DND-41 (cell line): ENCODE measurements around the gene VPS51.

ENCODE experiments used
- ATAC-seq: fragments of 200-7000 bp; cut with Tn5 transposase; 3 replicates; pipeline ENCODE4 v1.9.1; 2021; ENCODE audit warnings: low read depth; ENCODE audit not compliant: insufficient read depth
- DNase-seq: peaks from one replicate; pipeline ENCODE4 v3.0.0-alpha.2; 2020
- H2AFZ ChIP-seq: 2 replicates; pipeline ENCODE4 v1.6.0; 2012; ENCODE audit warnings: low read depth, low read length
- H3K27ac ChIP-seq: 2 replicates; pipeline ENCODE4 v1.5.1; 2012; ENCODE audit warnings: low read length, inconsistent platforms
- H3K27me3 ChIP-seq: fragments of 200-600 bp; sonication (generic); 2 replicates; pipeline ENCODE4 v1.6.0; 2012; ENCODE audit warnings: low read length, mild to moderate bottlenecking, inconsistent platforms; ENCODE audit not compliant: insufficient read depth, poor library complexity
- H3K36me3 ChIP-seq: 2 replicates; pipeline ENCODE4 v1.5.1; 2012; ENCODE audit warnings: low read length, inconsistent platforms; ENCODE audit not compliant: insufficient read depth
- H3K4me1 ChIP-seq: 2 replicates; pipeline ENCODE4 v1.5.1; 2012; ENCODE audit warnings: mild to moderate bottlenecking, low read length; ENCODE audit not compliant: insufficient read depth
- H3K4me2 ChIP-seq: 2 replicates; pipeline ENCODE4 v1.6.0; 2012; ENCODE audit warnings: mild to moderate bottlenecking, moderate library complexity, low read length, inconsistent platforms; ENCODE audit not compliant: insufficient read depth
- H3K4me3 ChIP-seq, 2 experiments: fragments of 200-600 bp in 1 of 2; shearing (Covaris generic) in 1 of 2; 2 replicates each; pipeline ENCODE4 v1.5.1; 2012 to 2016; ENCODE audit warnings: inconsistent platforms in 2 of 2, low read length in 2 of 2, mild to moderate bottlenecking in 2 of 2, low read depth in 1 of 2, moderate library complexity in 1 of 2
- H3K79me2 ChIP-seq: 2 replicates; pipeline ENCODE4 v1.6.0; 2012; ENCODE audit warnings: low read length, inconsistent platforms; ENCODE audit not compliant: insufficient read depth
- H3K9ac ChIP-seq: 2 replicates; pipeline ENCODE4 v1.6.0; 2012; ENCODE audit warnings: low read depth, mild to moderate bottlenecking, inconsistent platforms, low read length, moderate library complexity
- H3K9me3 ChIP-seq: 2 replicates; pipeline ENCODE4 v1.5.1; 2012; ENCODE audit warnings: low read length, moderate library complexity, mild to moderate bottlenecking, inconsistent platforms; ENCODE audit not compliant: insufficient read depth, severe bottlenecking
- H4K20me1 ChIP-seq: 2 replicates; pipeline ENCODE4 v1.6.0; 2012; ENCODE audit warnings: low read length; ENCODE audit not compliant: insufficient read depth
- CTCF ChIP-seq: IDR thresholded peaks from 2 replicates; pipeline ENCODE4 v1.5.1; 2012; ENCODE audit warnings: borderline replicate concordance, low read length, moderate library complexity, mild to moderate bottlenecking; ENCODE audit not compliant: poor library complexity, severe bottlenecking; ENCODE audit errors: extremely low read depth
- EZH2 ChIP-seq: IDR thresholded peaks from 3 replicates; pipeline ENCODE4 v1.6.1; 2012; ENCODE audit warnings: borderline replicate concordance, low read depth, mild to moderate bottlenecking, moderate library complexity, low read length, inconsistent platforms; ENCODE audit not compliant: severe bottlenecking

VPS51 gene

GRCh38 chr11:65090628-65091027, 5.4 kb upstream of the VPS51 start:
- Histone ChIP-seq H3K79me2 (peaks cover 4% of the 10 kb centered on the region), H3K4me1 (peaks cover 7% of the 10 kb centered on the region), H3K4me2 (no peak overlapping the region), H3K27me3 (no peaks in the 10 kb centered on the region), H3K9me3 (no peaks in the 10 kb centered on the region), H4K20me1 (peaks cover 2% of the 10 kb centered on the region; the same call in 1 of the 2 replicates), H3K36me3 (peaks cover 35% of the 10 kb centered on the region), H3K27ac (no peak overlapping the region), H2AFZ (no peak overlapping the region), H3K4me3 (no peak overlapping the region), H3K9ac (no peak overlapping the region)
- TF ChIP-seq EZH2: no peak
- TF ChIP-seq CTCF: no peak
- ATAC-seq: no peak
- DNase-seq: no peak

GRCh38 chr11:65095427-65095826, 587 bp upstream of the VPS51 start:
- Histone ChIP-seq H3K4me1 (peaks cover 29% of the 10 kb centered on the region), H3K27me3 (no peaks in the 10 kb centered on the region), H3K4me2 (peak overlapping the region; percentile 93), H3K9me3 (no peaks in the 10 kb centered on the region), H3K36me3 (peaks cover 11% of the 10 kb centered on the region), H3K4me3 (peak overlapping the region in 1 of 2 experiments; percentile 93; a peak in 2 of 4 replicates), H3K79me2 (peaks cover 36% of the 10 kb centered on the region), H3K9ac (peak overlapping the region; percentile 65), H3K27ac (peak overlapping the region; percentile 74), H2AFZ (peak overlapping the region; percentile 91), H4K20me1 (peaks cover 8% of the 10 kb centered on the region; the same call in 1 of the 2 replicates)
- TF ChIP-seq CTCF: no peak
- no peak for TF ChIP-seq EZH2
- DNase-seq (no peak), ATAC-seq (no peak)

- Histone ChIP-seq H2AFZ (no peak overlapping the region), H3K4me2 (peak overlapping the region; percentile 93), H4K20me1 (peaks cover 8% of the 10 kb centered on the region; the same call in 1 of the 2 replicates), H3K9ac (peak overlapping the region; percentile 65), H3K79me2 (peaks cover 47% of the 10 kb centered on the region), H3K27ac (peak overlapping the region; percentile 63), H3K27me3 (no peaks in the 10 kb centered on the region), H3K4me1 (peaks cover 29% of the 10 kb centered on the region), H3K4me3 (peak overlapping the region; percentile 52 to 93; a peak in 3 of 4 replicates), H3K9me3 (no peaks in the 10 kb centered on the region), H3K36me3 (peaks cover 20% of the 10 kb centered on the region)
- TF ChIP-seq EZH2 (no peak), CTCF (no peak)
- no peak for DNase-seq
- ATAC-seq: no peak
These were observed 912 bp downstream of the VPS51 start for GRCh38 chr11:65096926-65097325.
